Immature natural killer cell (primary cell): ENCODE results near the gene ZBTB24. TPM values are rescaled to one million over a fixed set of nuclear protein-coding genes. Genes with fewer than 3 reads are reported as not detected.

Source experiments
- DNase-seq, 3 donors: peaks; one replicate each; pipeline ENCODE4 v3.0.0; 2022; ENCODE audit warnings: mixed read lengths in 1 of 3
- H3K27ac Mint-ChIP-seq, 6 donors: one replicate each; pipeline ENCODE4 v1.8.0; 2020; ENCODE audit warnings: mixed read lengths in 6 of 6, mild to moderate bottlenecking in 5 of 6, inconsistent platforms in 4 of 6, moderate library complexity in 3 of 6
- H3K27me3 Mint-ChIP-seq, 3 donors: one replicate each; pipeline ENCODE4 v1.8.0; 2020 to 2021; ENCODE audit warnings: low read depth in 3 of 3, mild to moderate bottlenecking in 3 of 3, mixed read lengths in 3 of 3, moderate library complexity in 3 of 3, inconsistent platforms in 1 of 3
- H3K36me3 Mint-ChIP-seq, 3 donors: one replicate each; pipeline ENCODE4 v1.8.0; 2020; ENCODE audit warnings: mixed read lengths in 3 of 3, inconsistent platforms in 2 of 3, mild to moderate bottlenecking in 2 of 3
- H3K4me1 Mint-ChIP-seq, 2 donors: one replicate each; pipeline ENCODE4 v1.8.0; 2020; ENCODE audit warnings: inconsistent platforms in 2 of 2, mild to moderate bottlenecking in 2 of 2, mixed read lengths in 2 of 2, moderate library complexity in 1 of 2
- H3K4me3 Mint-ChIP-seq, 5 donors: one replicate each; pipeline ENCODE4 v1.8.0; 2020; ENCODE audit warnings: mild to moderate bottlenecking in 5 of 5, mixed read lengths in 5 of 5, inconsistent platforms in 3 of 5, moderate library complexity in 3 of 5
- H3K9me3 Mint-ChIP-seq, 6 donors: one replicate each; pipeline ENCODE4 v1.8.0; 2020; ENCODE audit warnings: mild to moderate bottlenecking in 6 of 6, mixed read lengths in 6 of 6, inconsistent platforms in 4 of 6, moderate library complexity in 3 of 6
- polyA plus RNA-seq, 3 donors: library from polyadenylated mRNA; unstranded; fragments of 300-500 nt; fragmentation: Illumina TruSeq; gene quantifications; one replicate each; pipeline ENCODE4 v1.2.3, GENCODE V29; 2021

Gene ZBTB24
- polyA plus RNA-seq, 3 donors from 2014 or later = 3.1 to 6.6 (median 4.1) TPM

GRCh38 chr6:109456710-109457561 is 26.1 kb downstream of the ZBTB24 start:
- Mint-ChIP-seq H3K4me1 (peaks cover 50 to 61% of the 10 kb centered on the region in 2 donors), H3K27ac (peak overlapping the region; percentile 67 to 83 (median 80))
- DNase-seq = no peak

DNA sequence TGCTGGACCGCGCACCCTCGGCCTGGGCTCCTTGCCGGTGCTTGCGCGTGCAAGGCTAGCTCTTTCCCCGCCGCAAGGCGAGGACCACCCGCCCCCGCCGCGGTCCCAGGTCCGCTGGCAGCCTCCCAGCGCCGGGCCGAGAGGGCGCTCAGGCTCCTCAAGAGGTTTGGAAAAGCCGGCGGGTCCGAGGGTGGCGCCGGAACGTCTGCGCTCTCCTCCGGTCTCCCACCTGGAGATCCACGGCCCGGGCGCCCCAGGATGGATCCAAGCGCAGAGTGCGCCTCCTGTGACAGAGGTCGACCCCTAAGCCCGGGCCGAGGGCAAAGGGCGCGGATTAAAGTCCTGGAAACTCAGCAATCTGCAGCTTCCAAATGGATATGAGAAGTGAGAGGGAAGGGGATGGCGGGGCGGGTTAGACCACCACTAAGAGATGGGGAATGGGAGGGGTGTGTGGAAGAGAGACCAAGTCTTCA is 26.9 kb downstream of the ZBTB24 start:
- H3K27ac Mint-ChIP-seq = peak overlapping the region; percentile 7 to 83 (median 74)
- H3K36me3 Mint-ChIP-seq = peaks cover 0 to 10% (median 6%) of the 10 kb centered on the region in 3 donors
- H3K27me3 Mint-ChIP-seq = peaks cover 13 to 24% (median 15%) of the 10 kb centered on the region in 3 donors
- H3K4me1 Mint-ChIP-seq = peaks cover 50 to 63% of the 10 kb centered on the region in 2 donors
- H3K4me3 Mint-ChIP-seq = peak overlapping the region; percentile 42 to 99 (median 71)
- no peak for DNase-seq
- no peaks in the 10 kb centered on the region for H3K9me3 Mint-ChIP-seq

More at GRCh38 chr6:109456710-109457561, 26.1 kb downstream of the ZBTB24 start:
- Mint-ChIP-seq H3K4me3 (peak overlapping the region; percentile 42 to 76 (median 71)), H3K9me3 (no peaks in the 10 kb centered on the region), H3K36me3 (peaks cover 3 to 14% (median 12%) of the 10 kb centered on the region in 3 donors), H3K27me3 (peaks cover 13 to 24% (median 15%) of the 10 kb centered on the region in 3 donors)

DNA sequence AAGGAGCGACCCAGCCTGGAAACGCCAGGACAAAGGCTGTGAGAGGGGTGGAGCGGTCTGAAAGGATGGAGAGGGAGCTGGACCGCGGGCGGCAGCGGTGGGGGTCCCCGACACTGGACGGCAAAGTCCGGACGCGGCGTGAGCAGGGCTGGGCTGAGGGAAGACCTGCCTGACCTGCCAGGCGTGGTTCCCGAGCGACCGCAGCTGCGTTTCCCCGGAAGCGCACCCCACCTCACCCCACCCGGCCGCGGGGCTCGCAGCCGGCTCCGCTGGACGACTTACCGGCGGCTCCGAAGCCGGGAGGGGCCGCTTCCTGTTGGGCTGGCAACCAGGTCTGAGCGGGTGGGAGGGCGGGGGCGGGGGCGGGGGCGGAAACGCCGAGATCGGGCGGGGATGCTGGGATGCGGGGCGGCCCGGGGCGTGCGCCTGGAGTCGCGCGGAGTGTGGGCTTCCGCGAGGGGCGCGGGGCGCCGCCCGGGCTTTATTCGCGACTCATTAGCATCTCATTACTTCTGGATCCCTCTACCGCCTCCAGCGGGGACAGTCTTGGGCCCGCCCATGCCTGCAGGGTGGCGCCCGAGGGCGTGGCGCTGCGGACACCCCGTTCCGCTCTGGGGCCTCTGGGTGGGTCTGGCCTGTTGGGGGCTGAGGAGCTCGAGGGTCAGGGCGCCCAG is 27.4 kb downstream of the ZBTB24 start, which contains the start of gene MICAL1:
MICAL1 (minus strand) TSS at position 336 of the 674 bp plus-strand sequence. CDS start 1,576 bp downstream, outside the sequence.
- Mint-ChIP-seq H3K4me1 (peaks cover 53 to 67% of the 10 kb centered on the region in 2 donors), H3K9me3 (no peaks in the 10 kb centered on the region)

GRCh38 chr6:109454496-109455436 is 28.3 kb downstream of the ZBTB24 start:
- no peaks in the 10 kb centered on the region for H3K9me3 Mint-ChIP-seq
- H3K4me1 Mint-ChIP-seq = peaks cover 62 to 74% of the 10 kb centered on the region in 2 donors

More for the DNA sequence above, 27.4 kb downstream of the ZBTB24 start, which contains the start of gene MICAL1:
- Mint-ChIP-seq H3K27ac (peak within 1 kb of the TSS; percentile 94 to 100 (median 97)), H3K36me3 (peaks cover 4 to 9% (median 8%) of the 10 kb centered on the region in 3 donors), H3K4me3 (peak within 1 kb of the TSS; percentile 96 to 99 (median 97)), H3K27me3 (peaks cover 13 to 24% (median 15%) of the 10 kb centered on the region in 3 donors)
- DNase-seq = peak; percentile 81 to 83 (median 82)

DNA sequence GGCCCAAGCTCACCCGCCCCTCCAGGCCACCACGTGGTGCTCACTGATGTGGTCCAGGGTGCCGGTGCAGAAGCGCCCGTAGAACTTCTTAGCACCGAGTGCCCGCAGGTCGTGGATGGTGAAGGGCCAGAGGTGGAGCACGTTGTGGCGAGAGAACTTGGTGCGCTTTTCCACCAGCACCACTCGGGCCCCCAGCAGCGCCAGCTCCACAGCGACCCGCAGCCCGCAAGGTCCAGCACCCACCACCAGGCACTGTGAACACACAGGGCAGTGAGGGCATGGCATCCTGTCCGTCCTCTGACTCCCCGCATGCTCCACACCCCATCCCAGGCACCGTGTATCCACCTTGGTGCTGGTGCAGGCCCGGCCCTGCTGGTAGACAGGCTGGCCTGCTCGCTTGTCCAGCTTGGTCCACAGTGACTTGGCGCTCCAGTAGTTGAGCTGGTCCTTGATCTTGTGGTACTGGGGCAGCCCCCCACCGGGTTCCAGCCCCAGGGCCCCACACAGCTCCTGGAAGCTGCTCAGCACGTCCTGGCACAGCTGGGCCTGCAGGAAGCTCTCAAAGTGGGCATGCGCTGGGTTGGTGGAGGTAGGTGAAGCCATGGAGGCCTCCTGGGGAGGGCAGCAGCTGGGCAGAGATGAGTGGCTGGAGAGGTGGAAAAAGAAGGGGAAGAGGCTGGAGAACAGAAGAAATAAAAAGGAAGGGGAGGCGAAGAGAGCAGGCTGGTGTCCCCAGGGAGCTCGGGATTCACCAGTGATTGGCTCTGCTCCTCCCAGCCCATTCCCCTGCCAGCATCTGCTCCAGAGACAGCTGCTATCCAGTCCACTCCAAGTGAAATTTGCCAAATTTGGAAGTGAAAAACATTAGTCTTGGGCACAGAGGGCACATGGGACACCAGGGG is 29.2 kb downstream of the ZBTB24 start:
- Mint-ChIP-seq H3K4me3 (peak overlapping the region; percentile 96 to 99 (median 97)), H3K27me3 (peaks cover 12 to 24% (median 16%) of the 10 kb centered on the region in 3 donors), H3K27ac (peak overlapping the region; percentile 94 to 100 (median 96)), H3K36me3 (peaks cover 4 to 10% (median 5%) of the 10 kb centered on the region in 3 donors), H3K4me1 (peaks cover 61 to 70% of the 10 kb centered on the region in 2 donors), H3K9me3 (no peaks in the 10 kb centered on the region)
- DNase-seq = no peak

More at GRCh38 chr6:109454496-109455436, 28.3 kb downstream of the ZBTB24 start:
- peak overlapping the region; percentile 96 to 99 (median 97) for H3K4me3 Mint-ChIP-seq
- DNase-seq = peak; percentile 88 to 90 (median 89)
- H3K27me3 Mint-ChIP-seq = peaks cover 15 to 24% (median 15%) of the 10 kb centered on the region in 3 donors
- peaks cover 4 to 10% (median 8%) of the 10 kb centered on the region in 3 donors for H3K36me3 Mint-ChIP-seq
- H3K27ac Mint-ChIP-seq = peak overlapping the region; percentile 94 to 100 (median 97)

- DNase-seq = no peak
- Mint-ChIP-seq H3K9me3 (no peaks in the 10 kb centered on the region), H3K27ac (peak overlapping the region; percentile 63 to 98 (median 94)), H3K27me3 (peaks cover 12 to 24% (median 16%) of the 10 kb centered on the region in 3 donors), H3K36me3 (peaks cover 4 to 10% (median 4%) of the 10 kb centered on the region in 3 donors), H3K4me1 (peaks cover 59 to 70% of the 10 kb centered on the region in 2 donors), H3K4me3 (peak overlapping the region; percentile 13 to 97 (median 96))
Measured at GRCh38 chr6:109453156-109453555, 29.9 kb downstream of the ZBTB24 start.

- no peak for DNase-seq
- peaks cover 13 to 24% (median 13%) of the 10 kb centered on the region in 3 donors for H3K27me3 Mint-ChIP-seq
- peak overlapping the region in 5 of 6 donors; percentile 49 to 63 (median 55) for H3K27ac Mint-ChIP-seq
- peaks cover 51 to 63% of the 10 kb centered on the region in 2 donors for H3K4me1 Mint-ChIP-seq
- no peaks in the 10 kb centered on the region for H3K9me3 Mint-ChIP-seq
- H3K36me3 Mint-ChIP-seq = peaks cover 4 to 10% (median 4%) of the 10 kb centered on the region in 3 donors
- peak overlapping the region in 2 of 5 donors; percentile 18 to 25 for H3K4me3 Mint-ChIP-seq
Measured at GRCh38 chr6:109452181-109452580, 30.8 kb downstream of the ZBTB24 start.

GRCh38 chr6:109451376-109451775 is 31.6 kb downstream of the ZBTB24 start:
- no peaks in the 10 kb centered on the region for H3K9me3 Mint-ChIP-seq
- peaks cover 47 to 60% of the 10 kb centered on the region in 2 donors for H3K4me1 Mint-ChIP-seq
- peaks cover 4 to 13% (median 6%) of the 10 kb centered on the region in 3 donors for H3K36me3 Mint-ChIP-seq
- H3K27ac Mint-ChIP-seq = peak overlapping the region in 3 of 6 donors; percentile 46 to 62 (median 51)
- peaks cover 11 to 17% (median 15%) of the 10 kb centered on the region in 3 donors for H3K27me3 Mint-ChIP-seq
- H3K4me3 Mint-ChIP-seq = no peak overlapping the region
- DNase-seq = no peak

GRCh38 chr6:109450801-109451200 is 32.2 kb downstream of the ZBTB24 start:
- peaks cover 49 to 62% of the 10 kb centered on the region in 2 donors for H3K4me1 Mint-ChIP-seq
- no peak for DNase-seq
- peaks cover 11 to 17% (median 15%) of the 10 kb centered on the region in 3 donors for H3K27me3 Mint-ChIP-seq
- H3K27ac Mint-ChIP-seq = peak overlapping the region in 4 of 6 donors; percentile 5 to 54 (median 22)
- no peaks in the 10 kb centered on the region for H3K9me3 Mint-ChIP-seq
- H3K36me3 Mint-ChIP-seq = peaks cover 4 to 15% (median 7%) of the 10 kb centered on the region in 3 donors
- H3K4me3 Mint-ChIP-seq = no peak overlapping the region

- peaks cover 8 to 13% (median 11%) of the 10 kb centered on the region in 3 donors for H3K27me3 Mint-ChIP-seq
- H3K36me3 Mint-ChIP-seq = peaks cover 7 to 19% (median 9%) of the 10 kb centered on the region in 3 donors
- DNase-seq = peak; percentile 61 to 65 (median 63)
- peak overlapping the region; percentile 27 to 60 (median 49) for H3K4me3 Mint-ChIP-seq
- H3K4me1 Mint-ChIP-seq = peaks cover 49 to 62% of the 10 kb centered on the region in 2 donors
- H3K9me3 Mint-ChIP-seq = no peaks in the 10 kb centered on the region
- peak overlapping the region in 5 of 6 donors; percentile 48 to 87 (median 80) for H3K27ac Mint-ChIP-seq
Measured at GRCh38 chr6:109449795-109450673, 33.0 kb downstream of the ZBTB24 start.
